CD4-positive, alpha-beta T cell treated with Interleukin-15 for 1 hour (primary cell): ENCODE data around the gene LHFPL5.
A peak's percentile ranks its signal among the peaks of the same experiment; 100 is the strongest.

ENCODE experiments used
- DNase-seq: peaks from one replicate; pipeline ENCODE4 v3.0.0-alpha.2; 2020

Gene LHFPL5

DNA sequence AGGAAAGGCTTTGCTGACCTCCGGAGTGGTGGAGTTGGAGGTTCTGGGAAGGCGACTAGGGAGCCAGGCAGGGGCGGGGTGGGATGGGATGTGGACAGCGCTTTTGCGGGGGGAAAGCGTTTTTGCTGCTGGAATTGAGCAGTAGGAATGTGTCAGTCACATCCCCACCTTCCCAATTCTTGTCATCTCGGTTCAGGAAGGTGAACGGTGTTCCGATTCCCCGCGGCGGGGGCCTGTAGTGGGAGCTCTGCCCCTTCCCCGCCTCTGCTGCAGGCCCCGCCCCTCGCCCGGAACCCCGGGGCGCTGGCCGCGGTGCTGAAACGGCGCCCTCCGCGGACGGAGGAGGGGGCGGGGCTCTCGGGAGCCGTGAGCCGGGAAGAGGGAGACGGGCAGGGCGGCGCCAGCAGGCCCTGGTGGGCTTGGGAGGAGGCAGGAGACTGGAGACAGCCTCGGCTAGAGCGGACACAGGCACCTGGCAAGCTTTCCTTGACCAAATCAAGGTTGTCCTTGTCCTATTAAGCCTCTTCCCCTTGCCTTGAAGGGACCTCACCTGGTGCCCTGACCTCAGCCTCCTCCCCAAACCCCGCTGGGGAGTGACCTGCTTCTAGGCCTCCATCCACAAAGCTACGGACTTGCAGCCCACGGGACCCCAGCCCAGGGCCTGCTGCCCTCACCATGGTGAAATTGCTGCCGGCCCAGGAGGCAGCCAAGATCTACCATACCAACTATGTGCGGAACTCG, at the start of gene LHFPL5:
Gene LHFPL5 (plus strand): TSS at position 357 of the 741 bp plus-strand sequence. CDS start 319 bp downstream, at position 676.
- peak; percentile 23 for DNase-seq

GRCh38 chr6:35757456-35758123, 47.6 kb upstream of the LHFPL5 start:
- no peak for DNase-seq

DNA sequence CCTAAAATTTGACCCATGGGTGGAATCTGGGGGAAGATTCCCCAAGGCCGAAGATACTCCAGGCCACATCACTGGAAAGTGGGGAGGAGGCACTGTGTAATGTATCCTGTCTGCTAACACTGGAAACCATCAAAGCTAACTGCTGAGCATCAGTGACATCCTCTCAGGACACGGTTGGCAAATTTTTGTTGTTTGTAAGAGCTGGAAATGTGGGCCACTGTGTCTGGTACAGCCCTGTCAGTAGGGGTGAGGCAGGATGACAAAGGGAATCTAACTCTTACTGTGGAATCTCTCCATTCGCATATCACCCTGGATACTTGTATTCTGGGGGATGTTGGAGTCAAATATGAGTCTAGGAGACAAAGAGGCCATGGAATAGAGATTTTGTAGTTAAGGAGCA, 45.7 kb upstream of the LHFPL5 start:
- no peak for DNase-seq

DNA sequence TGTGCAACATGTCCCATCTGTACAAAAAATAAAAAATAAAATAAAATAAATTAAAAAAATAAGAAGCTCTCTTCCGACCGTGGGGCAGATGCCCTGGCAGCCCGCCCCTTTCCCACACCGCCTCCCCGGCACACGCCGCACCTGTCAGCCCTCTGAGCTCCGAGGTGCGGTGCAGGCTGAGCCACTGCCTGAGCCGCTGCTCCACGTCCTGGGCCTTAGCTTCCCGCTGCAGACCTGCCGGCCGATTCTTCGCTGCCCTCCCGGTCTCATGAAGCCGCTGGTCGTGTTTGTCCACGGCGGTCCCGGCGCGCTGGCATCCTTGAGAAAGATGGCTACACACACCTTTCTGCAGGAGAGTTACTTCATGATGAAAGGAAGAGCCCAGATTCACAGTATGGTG, 39.4 kb upstream of the LHFPL5 start:
- DNase-seq, result no peak

DNA sequence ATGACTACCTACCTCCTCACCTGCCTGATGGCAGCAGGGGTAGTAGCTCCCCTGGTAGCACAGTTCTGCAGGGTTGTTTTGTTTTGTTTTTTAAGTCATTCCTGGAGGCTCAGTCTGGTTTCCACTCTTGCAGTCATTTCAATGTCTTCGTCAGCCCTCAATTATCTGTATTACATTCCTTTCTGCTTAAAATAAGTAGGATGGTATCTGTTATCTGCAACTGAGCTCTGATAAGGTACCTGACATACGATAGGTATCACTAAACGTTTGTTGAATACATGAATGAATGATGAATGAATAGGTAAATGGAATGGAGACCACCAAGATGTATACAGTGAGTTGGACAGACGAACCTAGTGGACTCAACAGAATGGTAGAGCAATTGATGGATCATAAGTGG, 35.9 kb upstream of the LHFPL5 start:
- DNase-seq, result no peak

- DNase-seq, result no peak
Measured at GRCh38 chr6:35771343-35771627, 33.9 kb upstream of the LHFPL5 start.

- no peak for DNase-seq
Measured at GRCh38 chr6:35774116-35774794, 30.9 kb upstream of the LHFPL5 start.

- DNase-seq, result no peak
Measured at GRCh38 chr6:35775031-35775430, 30.1 kb upstream of the LHFPL5 start.

GRCh38 chr6:35776364-35777215, 28.6 kb upstream of the LHFPL5 start, which contains the start of gene CLPSL2:
Gene CLPSL2 (plus strand): TSS chr6:35776598. CDS start chr6:35776619, 21 bp downstream.
- no peak for DNase-seq

- DNase-seq, result no peak
Measured at GRCh38 chr6:35777356-35778102, 27.6 kb upstream of the LHFPL5 start.

DNA sequence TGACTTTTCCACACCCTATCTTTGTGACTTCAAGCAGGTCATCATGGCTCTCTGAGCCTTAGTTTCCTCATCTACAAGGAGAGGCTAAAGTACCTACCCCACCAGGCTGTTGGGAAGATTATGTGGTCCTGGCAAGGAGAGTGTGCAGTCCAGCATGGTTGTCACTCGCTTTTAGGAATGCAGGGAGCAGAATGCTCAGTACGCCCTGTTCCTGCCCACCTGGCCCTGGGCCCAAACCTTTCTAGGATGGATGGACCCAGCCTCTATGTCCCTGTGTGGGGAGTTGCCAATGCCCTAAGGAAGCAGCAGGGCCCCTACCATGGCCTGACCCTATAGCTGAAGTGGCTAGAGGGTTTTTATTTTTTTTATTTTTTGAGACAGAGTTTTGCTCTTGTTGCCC, 26.7 kb upstream of the LHFPL5 start:
- DNase-seq, result no peak

- no peak for DNase-seq
Measured at GRCh38 chr6:35780719-35781118, 24.4 kb upstream of the LHFPL5 start, which contains the start of gene CLPSL1. Gene CLPSL1 (plus strand): TSS chr6:35781019. CDS start chr6:35781111, 92 bp downstream.

GRCh38 chr6:35781290-35781689, 23.9 kb upstream of the LHFPL5 start:
- DNase-seq, result no peak

DNA sequence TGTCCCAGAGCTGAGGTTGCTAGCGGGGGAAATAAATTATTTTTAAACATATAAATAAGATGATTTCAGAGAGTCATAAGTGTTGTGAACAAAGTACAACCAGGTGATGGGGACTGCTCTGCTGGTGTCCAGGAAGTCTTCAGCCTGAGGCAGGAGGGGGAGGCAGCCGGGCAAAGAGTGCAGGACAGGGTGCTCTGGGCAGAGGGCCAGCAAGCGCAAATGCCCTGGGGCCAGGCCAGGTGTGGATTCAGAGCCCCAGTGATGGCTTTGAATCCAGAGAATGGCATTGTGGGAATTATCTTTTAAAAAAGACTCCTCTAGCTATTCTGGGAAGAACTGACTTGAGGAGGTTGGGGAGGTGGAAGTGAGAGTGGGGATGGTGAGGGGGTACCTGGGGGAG, 22.7 kb upstream of the LHFPL5 start:
- no peak for DNase-seq

DNA sequence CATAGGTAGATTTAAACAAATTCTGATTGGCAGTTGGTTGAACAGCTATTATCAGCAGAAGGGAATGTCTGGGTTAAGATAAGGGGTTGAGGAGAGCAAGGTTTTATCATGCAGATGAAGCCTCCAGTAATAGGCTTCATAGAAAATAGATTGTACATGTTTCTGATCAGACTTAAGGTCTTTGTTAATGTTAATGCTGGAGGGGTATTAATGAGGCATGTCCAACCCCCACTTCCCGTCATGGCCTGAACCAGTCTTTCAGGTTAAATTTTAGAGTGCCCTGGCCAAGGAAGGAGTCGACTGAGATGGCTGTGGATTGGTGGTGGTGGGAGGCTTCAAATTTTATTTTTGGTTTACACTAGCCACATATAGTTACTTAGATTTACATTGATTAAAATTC, 21.0 kb upstream of the LHFPL5 start:
- no peak for DNase-seq

GRCh38 chr6:35786272-35786671, 18.9 kb upstream of the LHFPL5 start:
- DNase-seq, result no peak

- DNase-seq, result no peak
Measured at GRCh38 chr6:35786810-35787209, 18.3 kb upstream of the LHFPL5 start.

GRCh38 chr6:35787266-35788218, 17.6 kb upstream of the LHFPL5 start:
- DNase-seq, result no peak

DNA sequence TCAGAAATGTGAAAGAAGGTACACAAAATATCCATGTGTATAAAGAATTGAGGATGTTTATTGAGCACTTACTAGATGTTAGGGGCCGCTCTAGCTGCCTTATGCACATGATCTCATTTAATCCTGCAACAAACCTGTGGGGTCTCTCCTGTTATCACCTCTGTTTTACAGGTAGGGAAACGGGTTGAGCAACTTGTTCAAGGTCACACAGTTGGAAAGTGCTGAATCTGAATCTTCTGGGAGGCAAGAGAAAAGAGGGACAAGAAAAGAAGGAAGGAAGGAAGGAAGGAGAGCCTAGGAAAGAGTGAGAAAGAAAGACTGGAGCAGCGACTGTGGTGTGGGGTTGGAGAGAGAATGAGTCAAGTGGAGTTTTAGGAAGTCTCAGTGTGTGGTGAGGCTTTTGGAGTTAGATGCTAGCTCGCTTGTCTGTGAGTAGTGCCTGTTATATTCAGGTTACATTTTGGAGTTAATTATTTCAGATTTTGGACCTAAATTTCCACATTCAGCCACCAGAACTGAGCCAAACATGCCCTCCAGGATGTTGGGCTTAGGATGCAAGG, 16.6 kb upstream of the LHFPL5 start:
- no peak for DNase-seq

- DNase-seq, result no peak
Measured at GRCh38 chr6:35790683-35791082, 14.5 kb upstream of the LHFPL5 start.
